ENCODE data around the gene OLFML2B. TPM values are rescaled to one million over a fixed set of nuclear protein-coding genes. Genes with fewer than 3 reads are reported as not detected.

Gene OLFML2B
- total RNA-seq, result 0.48 TPM in 1 of 2 replicates, not detected in the other

GRCh38 chr1:162023547-162024501 lies at the start of gene OLFML2B:
Gene OLFML2B (minus strand): TSS chr1:162023869. CDS start chr1:162023430, 439 bp downstream.

GRCh38 chr1:162069334-162070093 lies 45.8 kb upstream of the OLFML2B start, which contains the start of gene NOS1AP:
Gene NOS1AP (plus strand): TSS chr1:162069691. CDS start chr1:162070178, 487 bp downstream.

Other genes with a start within 250 kb of the OLFML2B start
- not detected in 2 replicates for gene NOS1AP, start 45.8 kb upstream of the OLFML2B start, total RNA-seq

Data from tracheal epithelial cell (primary cell).